ENCODE measurements around the gene DLX2. TPM values are rescaled to one million over a fixed set of nuclear protein-coding genes. Genes with fewer than 3 reads are reported as not detected.

DLX2 gene
- total RNA-seq, 1 donor from 2014 or later, result 2.9 TPM

- DNase-seq (ENCODE audit: low spot score in 2 of 2), result no peak
Measured at GRCh38 chr2:172108587-172108930, 5.9 kb upstream of the DLX2 start.

GRCh38 chr2:172107690-172108586 is 5.2 kb upstream of the DLX2 start:
- FAIRE-seq, result no peak
- DNase-seq (ENCODE audit: low spot score in 2 of 2), result no peak

More at GRCh38 chr2:172108587-172108930, 5.9 kb upstream of the DLX2 start:
- FAIRE-seq, result no peak

GRCh38 chr2:172106108-172106961 is 3.6 kb upstream of the DLX2 start:
- FAIRE-seq (no peak), DNase-seq (ENCODE audit: low spot score in 2 of 2) (peak; percentile 12 to 22)

GRCh38 chr2:172105471-172106107 is 2.9 kb upstream of the DLX2 start:
- DNase-seq (ENCODE audit: low spot score in 2 of 2) (peak; percentile 13 to 14), FAIRE-seq (no peak)

- no peak for FAIRE-seq
- DNase-seq (ENCODE audit: low spot score in 2 of 2), result peak; percentile 70 to 74
Measured at GRCh38 chr2:172103471-172104272, 972 bp upstream of the DLX2 start.

GRCh38 chr2:172101821-172102390 is 794 bp downstream of the DLX2 start:
- FAIRE-seq, result no peak
- peak; percentile 20 to 31 for DNase-seq (ENCODE audit: low spot score in 2 of 2)

GRCh38 chr2:172100935-172101820 is 1.5 kb downstream of the DLX2 start:
- FAIRE-seq (no peak), DNase-seq (ENCODE audit: low spot score in 2 of 2) (peak; percentile 10 to 33)

- FAIRE-seq, result no peak
Measured at GRCh38 chr2:172100080-172100934, 2.4 kb downstream of the DLX2 start.

GRCh38 chr2:172099472-172100079 is 3.1 kb downstream of the DLX2 start:
- DNase-seq (ENCODE audit: low spot score in 2 of 2), result peak in 1 of 2 donors; percentile 4
- no peak for FAIRE-seq

More at GRCh38 chr2:172100080-172100934, 2.4 kb downstream of the DLX2 start:
- peak in 1 of 2 donors; percentile 17 for DNase-seq (ENCODE audit: low spot score in 2 of 2)

GRCh38 chr2:172098650-172099471 is 3.8 kb downstream of the DLX2 start:
- no peak for FAIRE-seq
- DNase-seq (ENCODE audit: low spot score in 2 of 2), result peak; percentile 57 to 68

GRCh38 chr2:172098287-172098649 is 4.4 kb downstream of the DLX2 start:
- peak in 1 of 2 donors; percentile 2 for DNase-seq (ENCODE audit: low spot score in 2 of 2)
- no peak for FAIRE-seq

- DNase-seq (ENCODE audit: low spot score in 2 of 2) (peak in 1 of 2 donors; percentile 16), FAIRE-seq (no peak)
Measured at GRCh38 chr2:172097557-172098131, 5.1 kb downstream of the DLX2 start.

GRCh38 chr2:172096626-172097547 is 5.8 kb downstream of the DLX2 start:
- no peak for FAIRE-seq
- DNase-seq (ENCODE audit: low spot score in 2 of 2), result peak; percentile 59 to 64

GRCh38 chr2:172095905-172096625 is 6.6 kb downstream of the DLX2 start:
- DNase-seq (ENCODE audit: low spot score in 2 of 2), result peak in 1 of 2 donors; percentile 50

More at GRCh38 chr2:172095905-172096625, 6.6 kb downstream of the DLX2 start:
- FAIRE-seq, result no peak

All from frontal cortex (tissue), 4 donors.